ENCODE results near the gene KIAA1328. TPM values are rescaled to one million over a fixed set of nuclear protein-coding genes. Genes with fewer than 3 reads are reported as not detected.

Gene KIAA1328
- total RNA-seq, 2 experiments from 2014 or later, result 7.3 to 7.8 TPM

DNA sequence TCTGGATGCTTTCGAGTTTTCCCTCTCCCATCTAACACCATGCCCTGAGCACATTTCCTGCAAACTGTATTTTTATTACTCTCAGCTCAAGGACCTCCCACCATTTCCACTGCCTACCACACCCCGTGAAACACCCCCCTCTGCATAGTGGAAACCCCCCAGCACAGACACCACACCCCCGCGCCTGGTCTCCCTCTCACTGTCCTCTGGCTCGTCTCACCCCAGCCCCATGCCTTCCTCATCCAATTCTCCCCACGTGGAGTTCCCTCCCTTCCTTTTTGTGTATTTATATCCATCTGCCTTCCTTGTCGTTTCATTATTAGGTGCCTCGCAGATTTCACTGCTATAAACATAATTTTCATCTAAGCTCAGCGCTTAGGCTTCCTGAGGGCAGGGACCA, 429.2 kb downstream of the KIAA1328 start:
- Mint-ChIP-seq H3K9me3 (no peaks in the 10 kb centered on the region), H3K36me3 (no peaks in the 10 kb centered on the region), H3K4me3 (no peak overlapping the region), H3K27me3 (peaks cover 26% of the 10 kb centered on the region), H3K27ac (no peak overlapping the region), H3K4me1 (ENCODE audit: low read depth) (peaks cover 4% of the 10 kb centered on the region)
- intact Hi-C loops (cut with micrococcal nuclease), result no loop called here
- DNase-seq, result no peak
- CTCF ChIA-PET, result no interaction called here
- POLR2A ChIA-PET, result no interaction called here

DNA sequence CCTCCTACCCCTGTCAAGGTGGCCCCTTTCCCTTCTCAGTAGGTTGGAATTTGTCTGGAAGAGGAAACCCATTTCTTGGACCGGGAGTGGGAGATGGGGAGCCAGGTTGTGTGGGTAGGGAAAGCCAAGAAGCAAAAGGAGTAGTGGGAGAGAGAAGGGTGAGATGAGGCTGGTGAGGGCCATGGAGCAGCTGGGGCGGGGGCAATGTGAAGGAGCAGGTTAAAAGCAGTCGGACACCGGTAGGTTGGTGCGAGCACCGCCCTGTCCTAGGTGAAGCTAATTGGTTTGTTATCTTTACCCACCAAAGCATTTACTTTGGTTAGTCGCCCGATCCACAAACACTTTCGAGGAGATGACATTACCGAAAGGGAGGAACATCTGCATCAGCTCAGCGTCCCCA, 429.9 kb downstream of the KIAA1328 start:
- no peak for DNase-seq
- intact Hi-C loops (cut with micrococcal nuclease), result no loop called here
- no peaks in the 10 kb centered on the region for H3K36me3 Mint-ChIP-seq
- no peak overlapping the region for H3K4me3 Mint-ChIP-seq
- H3K27ac Mint-ChIP-seq, result no peak overlapping the region
- no peaks in the 10 kb centered on the region for H3K9me3 Mint-ChIP-seq
- POLR2A ChIA-PET, result no interaction called here
- CTCF ChIA-PET, result no interaction called here
- H3K4me1 Mint-ChIP-seq (ENCODE audit: low read depth), result peaks cover 4% of the 10 kb centered on the region
- peaks cover 25% of the 10 kb centered on the region for H3K27me3 Mint-ChIP-seq

GRCh38 chr18:37259711-37260110, 430.8 kb downstream of the KIAA1328 start:
- H3K4me3 Mint-ChIP-seq, result no peak overlapping the region
- peaks cover 23% of the 10 kb centered on the region for H3K27me3 Mint-ChIP-seq
- ChIA-PET CTCF (no interaction called here), POLR2A (no interaction called here)
- no peaks in the 10 kb centered on the region for H3K9me3 Mint-ChIP-seq
- H3K4me1 Mint-ChIP-seq (ENCODE audit: low read depth), result peaks cover under 1% of the 10 kb centered on the region
- H3K36me3 Mint-ChIP-seq, result no peaks in the 10 kb centered on the region
- intact Hi-C loops (cut with micrococcal nuclease), result no loop called here
- no peak for DNase-seq
- no peak overlapping the region for H3K27ac Mint-ChIP-seq

DNA sequence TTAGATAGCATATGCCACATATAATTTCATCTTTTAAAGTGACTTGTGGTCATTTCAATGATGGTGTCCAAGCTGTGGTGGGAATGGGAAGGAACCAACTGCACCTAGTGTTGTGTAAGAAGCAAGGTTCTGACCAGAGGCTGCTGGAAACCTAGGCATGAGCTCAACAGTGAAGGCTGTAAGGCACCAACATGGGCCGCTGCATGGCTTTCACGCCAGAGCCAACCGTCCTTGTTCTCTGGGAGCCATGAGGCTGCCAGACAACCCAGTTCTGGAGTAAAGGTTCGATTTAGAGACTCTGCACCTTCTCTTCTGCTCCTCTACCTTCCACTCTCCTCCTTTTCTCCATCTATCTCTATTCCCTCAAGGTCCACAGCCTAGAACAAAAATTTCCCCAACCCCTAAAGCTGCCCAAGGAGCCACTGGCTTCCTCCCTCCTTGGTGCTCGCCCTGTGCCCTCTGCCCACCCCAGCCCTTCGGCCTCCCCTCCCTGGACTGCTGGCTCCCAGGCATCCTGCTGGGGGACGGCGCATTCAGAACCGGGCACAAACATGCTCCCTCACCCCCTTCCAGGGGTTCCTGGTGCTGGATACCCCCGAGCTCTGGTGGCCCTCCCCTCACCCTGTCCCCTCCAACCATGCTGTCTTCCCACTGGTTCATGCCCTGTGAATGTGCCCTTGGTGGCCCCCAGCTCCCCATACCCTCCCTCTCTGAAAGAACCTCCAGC, 431.6 kb downstream of the KIAA1328 start:
- H3K4me1 Mint-ChIP-seq (ENCODE audit: low read depth), result no peaks in the 10 kb centered on the region
- no peak overlapping the region for H3K27ac Mint-ChIP-seq
- ChIA-PET CTCF (no interaction called here), POLR2A (no interaction called here)
- no peaks in the 10 kb centered on the region for H3K9me3 Mint-ChIP-seq
- H3K27me3 Mint-ChIP-seq, result peaks cover 19% of the 10 kb centered on the region
- no peaks in the 10 kb centered on the region for H3K36me3 Mint-ChIP-seq
- H3K4me3 Mint-ChIP-seq, result no peak overlapping the region
- no peak for DNase-seq
- intact Hi-C loops (cut with micrococcal nuclease), result no loop called here

GRCh38 chr18:37261246-37261840, 432.4 kb downstream of the KIAA1328 start:
- POLR2A ChIA-PET, result no interaction called here
- Mint-ChIP-seq H3K27me3 (peaks cover 12% of the 10 kb centered on the region), H3K4me1 (ENCODE audit: low read depth) (no peaks in the 10 kb centered on the region), H3K27ac (no peak overlapping the region), H3K9me3 (no peaks in the 10 kb centered on the region), H3K36me3 (no peaks in the 10 kb centered on the region), H3K4me3 (no peak overlapping the region)
- intact Hi-C loops (cut with micrococcal nuclease), result no loop called here
- no peak for DNase-seq
- CTCF ChIA-PET, result no interaction called here

GRCh38 chr18:37261988-37262387, 433.1 kb downstream of the KIAA1328 start:
- intact Hi-C loops (cut with micrococcal nuclease), result no loop called here
- no peaks in the 10 kb centered on the region for H3K9me3 Mint-ChIP-seq
- ChIA-PET CTCF (no interaction called here), POLR2A (no interaction called here)
- no peak overlapping the region for H3K27ac Mint-ChIP-seq
- H3K27me3 Mint-ChIP-seq, result peaks cover 12% of the 10 kb centered on the region
- no peak for DNase-seq
- H3K4me3 Mint-ChIP-seq, result no peak overlapping the region
- H3K36me3 Mint-ChIP-seq, result no peaks in the 10 kb centered on the region
- no peaks in the 10 kb centered on the region for H3K4me1 Mint-ChIP-seq (ENCODE audit: low read depth)

DNA sequence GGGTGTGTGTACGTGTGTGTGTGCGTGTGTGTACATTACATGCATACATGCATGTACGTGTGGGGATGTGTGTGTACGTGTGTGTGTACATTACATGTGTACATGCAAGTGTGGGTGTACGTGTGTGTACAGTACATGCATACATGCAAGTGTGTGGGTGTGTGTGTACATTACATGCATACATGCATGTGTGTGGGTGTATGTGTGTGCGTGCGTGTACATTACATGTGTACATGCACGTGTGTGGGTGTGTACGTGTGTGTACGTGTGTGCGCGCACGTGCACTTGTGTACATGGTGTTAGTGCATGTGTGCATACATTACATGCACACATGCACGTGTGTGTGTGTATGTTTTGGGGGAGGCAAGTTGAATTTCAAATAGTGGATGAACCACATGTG, 436.0 kb downstream of the KIAA1328 start:
- H3K9me3 Mint-ChIP-seq, result no peaks in the 10 kb centered on the region
- no peak overlapping the region for H3K4me3 Mint-ChIP-seq
- H3K27me3 Mint-ChIP-seq, result peaks cover 5% of the 10 kb centered on the region
- DNase-seq, result no peak
- CTCF ChIA-PET, result no interaction called here
- H3K4me1 Mint-ChIP-seq (ENCODE audit: low read depth), result no peaks in the 10 kb centered on the region
- H3K36me3 Mint-ChIP-seq, result no peaks in the 10 kb centered on the region
- intact Hi-C loops (cut with micrococcal nuclease), result no loop called here
- H3K27ac Mint-ChIP-seq, result no peak overlapping the region
- POLR2A ChIA-PET, result no interaction called here

GRCh38 chr18:37265382-37265781, 436.5 kb downstream of the KIAA1328 start:
- Mint-ChIP-seq H3K4me1 (ENCODE audit: low read depth) (no peaks in the 10 kb centered on the region), H3K27ac (no peak overlapping the region), H3K4me3 (no peak overlapping the region), H3K9me3 (peaks cover 3% of the 10 kb centered on the region), H3K36me3 (no peaks in the 10 kb centered on the region), H3K27me3 (peaks cover 5% of the 10 kb centered on the region)
- CTCF ChIA-PET, result no interaction called here
- POLR2A ChIA-PET, result no interaction called here
- DNase-seq, result no peak
- intact Hi-C loops (cut with micrococcal nuclease), result no loop called here

- no peaks in the 10 kb centered on the region for H3K4me1 Mint-ChIP-seq (ENCODE audit: low read depth)
- no peak for DNase-seq
- no peak overlapping the region for H3K27ac Mint-ChIP-seq
- H3K4me3 Mint-ChIP-seq, result no peak overlapping the region
- peaks cover 3% of the 10 kb centered on the region for H3K9me3 Mint-ChIP-seq
- no peaks in the 10 kb centered on the region for H3K36me3 Mint-ChIP-seq
- peaks cover 5% of the 10 kb centered on the region for H3K27me3 Mint-ChIP-seq
- intact Hi-C loops (cut with micrococcal nuclease), result no loop called here
- ChIA-PET CTCF (no interaction called here), POLR2A (no interaction called here)
Observed at GRCh38 chr18:37266290-37266689, 437.4 kb downstream of the KIAA1328 start.

DNA sequence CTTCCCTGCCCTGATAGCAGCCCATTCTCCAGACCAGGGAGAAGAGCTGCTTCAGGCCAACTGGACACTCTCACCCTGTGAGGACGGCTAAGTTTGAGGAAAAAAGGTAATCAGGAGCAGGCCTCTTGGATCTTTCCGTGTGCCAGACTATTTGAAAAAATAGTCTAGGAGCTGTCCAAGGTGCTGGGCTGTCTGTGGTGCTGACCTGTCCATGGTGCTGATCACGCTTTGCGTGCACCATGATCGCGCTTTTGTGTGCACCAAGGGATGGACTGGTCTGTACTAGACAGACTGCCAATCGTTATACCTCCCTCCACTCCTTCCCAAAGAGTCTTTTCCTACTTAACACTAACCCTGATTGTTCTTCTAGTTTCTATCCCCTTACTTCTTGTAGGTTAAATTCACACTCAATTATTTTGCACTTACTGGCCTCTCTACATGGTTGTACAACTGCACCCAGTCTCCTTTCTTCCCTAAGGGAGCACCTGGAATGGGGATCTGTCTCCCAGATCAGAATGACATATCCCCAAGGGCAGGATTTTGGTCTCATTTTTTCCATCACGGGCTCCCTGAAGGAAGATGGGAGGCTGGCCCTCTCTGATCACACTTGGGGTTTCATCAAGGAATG, 441.2 kb downstream of the KIAA1328 start:
- ChIA-PET POLR2A (no interaction called here), CTCF (no interaction called here)
- intact Hi-C loops (cut with micrococcal nuclease), result no loop called here
- Mint-ChIP-seq H3K27me3 (peaks cover 14% of the 10 kb centered on the region), H3K27ac (no peak overlapping the region), H3K4me3 (no peak overlapping the region), H3K9me3 (peaks cover 3% of the 10 kb centered on the region), H3K4me1 (ENCODE audit: low read depth) (no peaks in the 10 kb centered on the region), H3K36me3 (no peaks in the 10 kb centered on the region)
- DNase-seq, result peak; percentile 34

GRCh38 chr18:37270666-37271052, 441.7 kb downstream of the KIAA1328 start:
- Mint-ChIP-seq H3K27me3 (peaks cover 18% of the 10 kb centered on the region), H3K27ac (no peak overlapping the region), H3K36me3 (no peaks in the 10 kb centered on the region), H3K4me3 (no peak overlapping the region), H3K4me1 (ENCODE audit: low read depth) (no peaks in the 10 kb centered on the region), H3K9me3 (peaks cover 3% of the 10 kb centered on the region)
- intact Hi-C loops (cut with micrococcal nuclease), result no loop called here
- DNase-seq, result no peak
- ChIA-PET POLR2A (no interaction called here), CTCF (no interaction called here)

- H3K36me3 Mint-ChIP-seq, result no peaks in the 10 kb centered on the region
- DNase-seq, result no peak
- H3K4me3 Mint-ChIP-seq, result no peak overlapping the region
- peaks cover 23% of the 10 kb centered on the region for H3K27me3 Mint-ChIP-seq
- intact Hi-C loops (cut with micrococcal nuclease), result no loop called here
- no peaks in the 10 kb centered on the region for H3K4me1 Mint-ChIP-seq (ENCODE audit: low read depth)
- no peak overlapping the region for H3K27ac Mint-ChIP-seq
- peaks cover 3% of the 10 kb centered on the region for H3K9me3 Mint-ChIP-seq
- ChIA-PET CTCF (no interaction called here), POLR2A (no interaction called here)
Observed at GRCh38 chr18:37272226-37272625, 443.3 kb downstream of the KIAA1328 start.

GRCh38 chr18:37272841-37273240, 443.9 kb downstream of the KIAA1328 start:
- DNase-seq, result no peak
- CTCF ChIA-PET, result no interaction called here
- Mint-ChIP-seq H3K36me3 (no peaks in the 10 kb centered on the region), H3K9me3 (peaks cover 3% of the 10 kb centered on the region), H3K4me3 (no peak overlapping the region), H3K4me1 (ENCODE audit: low read depth) (no peaks in the 10 kb centered on the region), H3K27ac (no peak overlapping the region), H3K27me3 (peaks cover 23% of the 10 kb centered on the region)
- intact Hi-C loops (cut with micrococcal nuclease), result no loop called here
- POLR2A ChIA-PET, result no interaction called here

All from activated CD4-positive, alpha-beta memory T cell treated with anti-CD3 and anti-CD28 coated beads for 36 hours (primary cell).